Skeletal muscle satellite cell (primary cell): ENCODE measurements around the gene SPI1.

ENCODE experiments used
- H3K27me3 ChIP-seq: 2 replicates; pipeline ENCODE4 v1.7.0; 2013; ENCODE audit warnings: low read length; ENCODE audit not compliant: control insufficient read depth, insufficient read depth
- H3K36me3 ChIP-seq: 2 replicates; pipeline ENCODE4 v1.7.0; 2013; ENCODE audit warnings: mild to moderate bottlenecking, control low read depth, low read length; ENCODE audit not compliant: insufficient read depth
- H3K4me1 ChIP-seq: 2 replicates; pipeline ENCODE4 v1.7.0; 2013; ENCODE audit warnings: low read length; ENCODE audit not compliant: control insufficient read depth, insufficient read depth
- H3K4me2 ChIP-seq: 2 replicates; pipeline ENCODE4 v1.7.0; 2013; ENCODE audit warnings: mild to moderate bottlenecking, low read length
- H3K4me3 ChIP-seq: 2 replicates; pipeline ENCODE4 v1.7.0; 2013; ENCODE audit warnings: low read length
- H3K9ac ChIP-seq: 2 replicates; pipeline ENCODE4 v1.7.0; 2013; ENCODE audit warnings: mild to moderate bottlenecking, low read depth, low read length, moderate library complexity
- H3K9me3 ChIP-seq: replicated peaks from 2 replicates; pipeline ENCODE4 v1.7.0; 2013; ENCODE audit warnings: mild to moderate bottlenecking, control low read depth, low read length

SPI1 gene

GRCh38 chr11:47376525-47377371 is 1.6 kb downstream of the SPI1 start:
- H3K9ac ChIP-seq = no peak overlapping the region
- H3K36me3 ChIP-seq = no peaks in the 10 kb centered on the region
- no peak overlapping the region for H3K4me2 ChIP-seq
- H3K4me1 ChIP-seq = peaks cover 8% of the 10 kb centered on the region
- H3K9me3 ChIP-seq = no peaks in the 10 kb centered on the region
- H3K27me3 ChIP-seq = no peaks in the 10 kb centered on the region
- H3K4me3 ChIP-seq = no peak overlapping the region

GRCh38 chr11:47376107-47376524 is 2.2 kb downstream of the SPI1 start:
- Histone ChIP-seq H3K4me3 (no peak overlapping the region), H3K4me2 (no peak overlapping the region), H3K27me3 (no peaks in the 10 kb centered on the region), H3K4me1 (peaks cover 8% of the 10 kb centered on the region), H3K9ac (no peak overlapping the region), H3K36me3 (no peaks in the 10 kb centered on the region), H3K9me3 (no peaks in the 10 kb centered on the region)

- H3K27me3 ChIP-seq = no peaks in the 10 kb centered on the region
- no peaks in the 10 kb centered on the region for H3K36me3 ChIP-seq
- H3K4me2 ChIP-seq = no peak overlapping the region
- H3K9me3 ChIP-seq = no peaks in the 10 kb centered on the region
- H3K4me1 ChIP-seq = peaks cover 8% of the 10 kb centered on the region
- no peak overlapping the region for H3K4me3 ChIP-seq
- H3K9ac ChIP-seq = no peak overlapping the region
Observed at GRCh38 chr11:47375546-47376085, 2.7 kb downstream of the SPI1 start.

- no peak overlapping the region for H3K4me2 ChIP-seq
- no peaks in the 10 kb centered on the region for H3K9me3 ChIP-seq
- no peaks in the 10 kb centered on the region for H3K36me3 ChIP-seq
- no peak overlapping the region for H3K9ac ChIP-seq
- peaks cover 8% of the 10 kb centered on the region for H3K4me1 ChIP-seq
- H3K4me3 ChIP-seq = no peak overlapping the region
- no peaks in the 10 kb centered on the region for H3K27me3 ChIP-seq
Observed at GRCh38 chr11:47375020-47375419, 3.3 kb downstream of the SPI1 start.

GRCh38 chr11:47374720-47375019 is 3.7 kb downstream of the SPI1 start:
- Histone ChIP-seq H3K4me1 (peaks cover 8% of the 10 kb centered on the region), H3K9me3 (no peaks in the 10 kb centered on the region), H3K36me3 (no peaks in the 10 kb centered on the region), H3K27me3 (peaks cover 3% of the 10 kb centered on the region), H3K4me3 (no peak overlapping the region), H3K9ac (no peak overlapping the region), H3K4me2 (no peak overlapping the region)

- H3K36me3 ChIP-seq = no peaks in the 10 kb centered on the region
- peaks cover 3% of the 10 kb centered on the region for H3K27me3 ChIP-seq
- H3K4me1 ChIP-seq = peaks cover 8% of the 10 kb centered on the region
- no peak overlapping the region for H3K4me3 ChIP-seq
- H3K9me3 ChIP-seq = no peaks in the 10 kb centered on the region
- no peak overlapping the region for H3K9ac ChIP-seq
- no peak overlapping the region for H3K4me2 ChIP-seq
Observed at GRCh38 chr11:47373876-47374719, 4.2 kb downstream of the SPI1 start.

GRCh38 chr11:47372422-47372821 is 5.9 kb downstream of the SPI1 start:
- Histone ChIP-seq H3K4me1 (peaks cover 8% of the 10 kb centered on the region), H3K9me3 (no peaks in the 10 kb centered on the region), H3K4me2 (no peak overlapping the region), H3K4me3 (no peak overlapping the region), H3K27me3 (peaks cover 10% of the 10 kb centered on the region), H3K36me3 (no peaks in the 10 kb centered on the region), H3K9ac (no peak overlapping the region)

- Histone ChIP-seq H3K9ac (no peak overlapping the region), H3K36me3 (no peaks in the 10 kb centered on the region), H3K27me3 (peaks cover 14% of the 10 kb centered on the region), H3K4me1 (peaks cover 7% of the 10 kb centered on the region), H3K9me3 (no peaks in the 10 kb centered on the region), H3K4me2 (no peak overlapping the region), H3K4me3 (no peak overlapping the region)
Observed at GRCh38 chr11:47369676-47370075, 8.7 kb downstream of the SPI1 start.

GRCh38 chr11:47366020-47366490 is 12.3 kb downstream of the SPI1 start:
- no peak overlapping the region for H3K4me3 ChIP-seq
- no peak overlapping the region for H3K9ac ChIP-seq
- no peaks in the 10 kb centered on the region for H3K36me3 ChIP-seq
- H3K27me3 ChIP-seq = peaks cover 19% of the 10 kb centered on the region
- no peaks in the 10 kb centered on the region for H3K9me3 ChIP-seq
- H3K4me2 ChIP-seq = no peak overlapping the region
- H3K4me1 ChIP-seq = no peaks in the 10 kb centered on the region

GRCh38 chr11:47361419-47361818 is 16.9 kb downstream of the SPI1 start:
- H3K4me2 ChIP-seq = no peak overlapping the region
- H3K4me1 ChIP-seq = no peaks in the 10 kb centered on the region
- H3K36me3 ChIP-seq = no peaks in the 10 kb centered on the region
- H3K9ac ChIP-seq = no peak overlapping the region
- H3K27me3 ChIP-seq = peaks cover 9% of the 10 kb centered on the region
- H3K9me3 ChIP-seq = no peaks in the 10 kb centered on the region
- H3K4me3 ChIP-seq = no peak overlapping the region

- Histone ChIP-seq H3K9ac (no peak overlapping the region), H3K4me3 (no peak overlapping the region), H3K36me3 (no peaks in the 10 kb centered on the region), H3K27me3 (peaks cover 9% of the 10 kb centered on the region), H3K9me3 (no peaks in the 10 kb centered on the region), H3K4me2 (no peak overlapping the region), H3K4me1 (no peaks in the 10 kb centered on the region)
Observed at GRCh38 chr11:47360341-47360740, 18.0 kb downstream of the SPI1 start.
